Umbilical cord (tissue), 2 donors: ENCODE data around the gene ZBTB43. TPM values are rescaled to one million over a fixed set of nuclear protein-coding genes. Genes with fewer than 3 reads are reported as not detected.

Source experiments
- DNase-seq: peaks from one replicate; pipeline ENCODE4 v3.0.0-alpha.2; 2015; ENCODE audit warnings: low spot score
- total RNA-seq: library from RNA; depleted of rRNA; stranded (reverse); fragments of >200 nt; gene quantifications from one replicate; pipeline ENCODE4 v1.2.3, GENCODE V29; 2014; ENCODE audit warnings: low replicate concordance; ENCODE audit not compliant: insufficient read depth

Gene ZBTB43
- total RNA-seq, 1 donor from 2014 or later: 9.9 TPM

DNA sequence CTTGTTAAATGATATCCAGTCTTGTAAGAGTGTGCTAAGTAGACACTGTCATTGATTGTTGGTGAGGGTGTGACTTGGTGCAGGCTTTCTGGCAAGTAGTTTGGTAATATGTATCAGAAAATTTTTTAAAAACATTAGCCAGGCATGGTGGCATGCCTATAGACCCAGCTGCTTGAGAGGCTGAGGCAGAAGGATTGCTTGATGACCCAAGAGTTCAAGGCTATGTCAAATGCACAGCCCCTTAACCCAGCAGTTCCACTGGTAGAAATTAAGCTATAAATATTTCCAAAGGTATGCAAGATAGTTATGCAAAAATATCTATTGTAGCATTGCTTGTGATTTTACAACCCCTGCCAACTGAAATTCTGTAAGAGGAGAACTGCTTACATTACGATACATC, 24.2 kb downstream of the ZBTB43 start:
- DNase-seq: no peak

DNA sequence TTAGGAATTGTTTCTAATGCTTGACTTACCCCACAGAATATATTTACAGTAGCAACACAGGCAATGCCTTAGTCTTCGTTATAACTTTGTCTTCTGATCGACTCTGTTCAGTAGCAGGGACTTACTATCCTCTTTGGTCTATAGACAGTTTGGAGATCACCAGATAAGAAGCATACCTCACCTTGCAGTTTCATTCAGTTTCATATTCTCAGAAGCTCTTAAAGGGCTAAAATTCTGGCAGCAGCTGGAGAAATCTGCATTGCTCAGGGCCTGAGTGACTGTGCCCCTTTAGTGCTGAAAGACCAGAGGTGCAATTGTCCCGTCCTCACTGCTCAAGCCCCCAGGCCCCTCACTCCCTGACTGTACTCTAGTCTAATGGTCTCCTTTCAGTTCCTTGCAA, 26.0 kb downstream of the ZBTB43 start:
- DNase-seq: no peak

DNA sequence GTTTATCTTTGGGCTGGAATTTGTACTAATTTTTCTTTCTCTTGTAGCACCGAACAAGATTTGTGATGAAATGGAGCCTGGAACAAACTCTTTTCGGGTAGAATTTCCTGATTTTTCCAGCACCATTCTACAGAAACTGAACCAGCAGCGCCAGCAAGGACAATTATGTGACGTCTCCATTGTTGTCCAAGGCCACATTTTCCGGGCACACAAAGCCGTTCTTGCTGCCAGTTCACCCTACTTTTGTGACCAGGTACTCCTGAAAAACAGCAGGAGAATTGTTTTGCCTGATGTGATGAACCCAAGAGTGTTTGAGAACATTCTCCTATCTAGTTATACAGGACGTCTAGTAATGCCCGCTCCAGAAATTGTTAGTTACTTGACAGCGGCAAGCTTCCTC, 27.6 kb downstream of the ZBTB43 start:
- no peak for DNase-seq

DNA sequence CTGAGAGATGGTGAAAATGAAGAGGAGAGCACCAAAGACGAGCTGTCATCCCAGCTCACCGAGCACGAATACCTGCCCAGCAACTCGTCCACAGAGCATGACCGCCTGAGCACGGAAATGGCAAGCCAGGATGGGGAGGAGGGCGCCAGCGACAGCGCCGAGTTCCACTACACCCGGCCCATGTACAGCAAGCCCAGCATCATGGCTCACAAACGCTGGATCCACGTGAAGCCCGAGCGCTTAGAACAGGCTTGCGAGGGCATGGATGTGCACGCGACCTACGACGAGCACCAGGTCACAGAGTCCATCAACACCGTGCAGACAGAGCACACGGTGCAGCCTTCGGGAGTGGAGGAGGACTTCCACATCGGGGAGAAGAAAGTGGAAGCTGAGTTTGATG, 28.2 kb downstream of the ZBTB43 start:
- DNase-seq: no peak

- DNase-seq: no peak
These were observed 29.0 kb downstream of the ZBTB43 start for GRCh38 chr9:126833710-126834345.

GRCh38 chr9:126834672-126835071, 29.8 kb downstream of the ZBTB43 start:
- DNase-seq: no peak

- DNase-seq: no peak
These were observed 31.4 kb downstream of the ZBTB43 start for GRCh38 chr9:126836216-126836615.

- no peak for DNase-seq
These were observed 33.4 kb downstream of the ZBTB43 start for GRCh38 chr9:126838055-126838811.

GRCh38 chr9:126838895-126839294, 34.1 kb downstream of the ZBTB43 start:
- DNase-seq: no peak

DNA sequence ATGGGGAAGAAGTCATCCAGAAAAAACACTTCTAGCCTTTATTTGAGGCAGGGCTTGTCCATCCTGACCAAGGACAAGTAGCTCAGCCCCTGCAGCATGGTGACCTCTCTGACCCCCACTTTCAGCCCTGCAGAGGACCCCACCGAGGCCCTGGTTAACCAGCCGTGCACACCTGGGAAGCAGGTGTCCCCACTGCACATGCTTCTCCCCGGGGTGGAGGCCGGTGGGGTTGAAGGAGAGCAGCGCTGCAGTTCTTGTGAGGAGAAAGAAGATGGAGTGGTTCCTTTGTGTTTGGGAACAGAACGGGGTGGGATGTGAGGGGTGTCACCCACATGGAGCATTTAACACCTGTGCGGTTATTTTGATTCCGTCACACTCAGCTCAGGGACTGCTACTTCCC, 34.5 kb downstream of the ZBTB43 start:
- no peak for DNase-seq

- no peak for DNase-seq
These were observed 37.5 kb downstream of the ZBTB43 start for GRCh38 chr9:126842220-126842842.

DNA sequence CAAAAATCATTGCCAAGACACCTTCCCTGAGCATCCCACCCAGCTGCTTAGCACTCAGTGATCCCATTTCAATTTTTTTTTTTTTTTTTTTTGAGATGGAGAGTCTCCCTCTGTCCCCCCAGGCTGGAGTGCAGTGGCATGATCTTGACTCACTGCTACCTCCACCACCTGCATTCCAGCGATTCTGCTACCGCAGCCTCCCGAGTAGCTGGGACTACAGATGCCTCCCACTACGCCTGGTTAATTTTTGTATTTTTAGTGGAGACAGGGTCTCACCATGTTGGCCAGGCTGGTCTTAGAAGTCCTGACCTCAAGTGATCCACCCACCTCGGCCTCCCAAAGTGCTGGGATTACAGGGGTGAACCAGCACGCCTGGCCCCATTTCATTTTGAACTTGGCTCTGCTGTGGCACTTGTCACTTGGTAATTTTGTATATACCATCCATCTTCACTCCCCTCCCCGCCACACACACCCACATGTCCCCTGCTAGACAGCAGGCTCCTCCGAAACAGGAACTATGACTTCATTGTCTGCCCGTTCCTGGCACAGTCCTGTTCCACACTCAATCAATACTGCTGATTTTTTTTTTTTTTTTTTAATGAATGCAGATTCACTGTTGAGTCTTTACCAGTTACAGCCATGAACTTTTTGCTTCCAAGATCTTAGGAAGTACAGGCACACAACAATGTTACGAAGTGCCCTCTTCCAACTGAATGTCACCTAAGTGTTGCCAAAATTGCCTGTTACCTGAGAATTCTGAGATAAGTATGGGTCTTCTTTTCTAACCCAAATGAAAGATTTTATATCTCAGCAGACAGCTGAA, 38.3 kb downstream of the ZBTB43 start:
- no peak for DNase-seq

- no peak for DNase-seq
These were observed 39.2 kb downstream of the ZBTB43 start for GRCh38 chr9:126844085-126844484.

GRCh38 chr9:126847051-126847450, 42.2 kb downstream of the ZBTB43 start:
- no peak for DNase-seq

- DNase-seq: no peak
These were observed 44.9 kb downstream of the ZBTB43 start for GRCh38 chr9:126849591-126850225.

DNA sequence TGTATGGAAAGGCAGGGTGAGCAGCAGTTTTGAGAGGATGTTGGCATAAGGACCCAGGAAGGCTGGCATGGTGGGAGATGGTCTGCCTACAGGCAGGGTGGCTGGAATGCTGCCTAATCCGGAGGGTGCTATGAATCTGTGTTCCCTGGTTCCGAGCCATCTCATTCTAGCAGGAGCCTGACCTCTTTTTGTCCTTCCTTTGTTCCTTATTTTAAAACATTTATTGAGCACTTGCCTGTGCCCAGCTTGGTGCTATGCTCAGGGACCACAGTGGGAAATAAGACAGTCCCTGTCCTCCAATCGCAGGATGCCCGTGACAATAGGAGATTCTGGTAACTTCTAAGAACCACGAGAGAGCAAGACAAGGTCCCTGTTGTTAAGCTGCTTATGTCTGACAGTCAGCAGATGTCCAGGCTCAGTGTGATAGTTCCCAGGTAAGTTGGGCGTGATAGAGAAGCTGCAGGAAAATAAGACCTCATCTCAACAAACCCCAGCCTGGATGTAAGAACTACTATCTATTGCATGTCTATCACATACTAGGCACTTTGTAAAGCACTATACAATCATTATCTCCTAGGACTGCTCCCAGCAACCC, 46.5 kb downstream of the ZBTB43 start:
- no peak for DNase-seq

GRCh38 chr9:126852086-126852688, 47.3 kb downstream of the ZBTB43 start:
- no peak for DNase-seq

DNA sequence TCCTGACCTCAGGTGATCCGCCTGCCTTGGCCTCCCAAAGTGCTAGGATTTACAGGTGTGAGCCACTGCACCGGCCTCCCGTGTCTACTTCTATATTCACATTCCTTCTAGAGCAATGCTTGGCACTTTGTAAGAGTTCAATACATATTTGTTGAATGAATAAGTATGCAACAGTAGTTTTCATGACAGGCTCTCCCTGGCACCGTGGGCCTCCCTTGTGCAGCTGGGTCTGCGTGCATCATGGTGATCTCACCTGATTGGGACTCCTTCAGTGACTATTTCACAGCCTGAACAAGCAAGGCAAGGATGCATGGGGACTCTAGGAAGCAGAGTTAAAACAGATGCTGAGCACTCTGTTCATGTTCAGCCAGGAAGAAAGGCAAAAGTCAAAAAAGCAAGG, 48.8 kb downstream of the ZBTB43 start:
- no peak for DNase-seq

DNA sequence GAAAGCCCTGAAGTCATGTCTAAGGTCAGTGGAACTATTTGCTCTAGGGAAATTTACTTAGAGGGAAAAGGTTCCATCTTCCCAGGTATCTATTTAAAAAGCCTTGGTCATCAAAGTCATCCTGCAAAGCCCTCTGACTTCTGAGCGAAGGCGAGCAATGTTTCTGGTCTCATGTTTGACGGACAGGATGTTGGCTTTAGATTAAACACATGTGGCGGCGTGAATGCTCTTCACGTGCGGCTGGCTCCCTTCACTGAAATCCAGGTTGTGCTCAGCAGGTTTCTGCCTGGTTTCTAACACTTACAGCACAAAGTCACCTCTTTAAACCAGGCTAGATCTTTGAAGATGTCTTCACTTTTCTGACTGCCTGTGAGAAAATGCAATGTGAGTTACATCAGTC, 49.9 kb downstream of the ZBTB43 start:
- no peak for DNase-seq

- no peak for DNase-seq
These were observed 51.6 kb downstream of the ZBTB43 start for GRCh38 chr9:126856326-126856877.
